ENCODE results near the gene IL20RA. TPM values are rescaled to one million over a fixed set of nuclear protein-coding genes. Genes with fewer than 3 reads are reported as not detected.

IL20RA gene
- total RNA-seq, 1 experiment from 2014 or later: 1.6 TPM

DNA sequence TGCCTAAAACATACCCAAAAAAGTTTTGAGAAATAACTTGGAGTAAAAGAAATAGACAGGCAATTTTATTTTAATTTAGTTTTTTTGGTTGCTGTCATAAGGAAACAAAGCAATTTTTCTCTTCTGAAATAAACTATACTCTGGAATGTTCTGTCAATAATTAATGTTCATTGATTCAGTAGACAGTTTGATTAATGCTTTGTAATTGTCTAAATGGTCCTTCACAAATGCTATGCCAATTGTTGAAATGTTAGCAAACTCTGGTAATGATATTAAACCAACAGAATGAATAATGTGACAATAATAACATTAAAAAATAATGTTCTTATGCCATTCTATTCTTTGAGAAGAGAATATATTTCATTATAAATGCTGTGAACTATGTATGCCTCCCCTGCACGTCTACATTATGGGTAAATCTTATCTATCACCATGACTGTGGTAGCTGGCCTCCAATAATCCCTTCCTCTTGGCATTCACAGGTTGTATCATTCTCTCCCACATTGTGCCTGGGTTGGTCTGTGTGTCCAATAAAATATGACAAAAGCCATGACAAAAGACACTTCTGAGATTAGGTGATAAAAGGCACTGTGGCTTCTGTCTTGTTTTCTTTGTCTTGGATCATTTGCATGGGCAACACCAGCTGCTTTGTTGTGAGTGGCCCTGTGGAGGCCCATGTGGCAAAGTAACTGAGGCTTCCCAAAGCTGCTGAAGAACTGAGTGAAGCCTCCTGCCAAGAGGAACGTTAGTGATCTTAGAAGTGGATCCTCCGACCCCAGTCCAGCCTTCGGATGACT is 25.1 kb downstream of the IL20RA start:
- H3K27me3 Mint-ChIP-seq (ENCODE audit: insufficient read depth, unreplicated experiment): no peaks in the 10 kb centered on the region
- H3K4me3 Mint-ChIP-seq (ENCODE audit: unreplicated experiment): no peak overlapping the region
- intact Hi-C loops (cut with micrococcal nuclease; ENCODE audit: unreplicated experiment): no loop called here
- no TSS peak for BruUV-seq (replicated peaks)
- Histone ChIP-seq H3K4me3 (ENCODE audit: low read depth, low read length) (no peak overlapping the region), H3K4me1 (peaks cover 21% of the 10 kb centered on the region), H3K9me3 (no peaks in the 10 kb centered on the region), H3K36me3 (ENCODE audit: control insufficient read depth, insufficient read depth, low read length) (no peaks in the 10 kb centered on the region), H3K27me3 (replicated peaks; ENCODE audit: control insufficient read depth, insufficient read depth, low read length) (no peaks in the 10 kb centered on the region)
- ChIA-PET POLR2A (no interaction called here), CTCF (no interaction called here)
- no peak overlapping the region for H3K27ac Mint-ChIP-seq (ENCODE audit: unreplicated experiment)
- TF ChIP-seq, protein P1, sequence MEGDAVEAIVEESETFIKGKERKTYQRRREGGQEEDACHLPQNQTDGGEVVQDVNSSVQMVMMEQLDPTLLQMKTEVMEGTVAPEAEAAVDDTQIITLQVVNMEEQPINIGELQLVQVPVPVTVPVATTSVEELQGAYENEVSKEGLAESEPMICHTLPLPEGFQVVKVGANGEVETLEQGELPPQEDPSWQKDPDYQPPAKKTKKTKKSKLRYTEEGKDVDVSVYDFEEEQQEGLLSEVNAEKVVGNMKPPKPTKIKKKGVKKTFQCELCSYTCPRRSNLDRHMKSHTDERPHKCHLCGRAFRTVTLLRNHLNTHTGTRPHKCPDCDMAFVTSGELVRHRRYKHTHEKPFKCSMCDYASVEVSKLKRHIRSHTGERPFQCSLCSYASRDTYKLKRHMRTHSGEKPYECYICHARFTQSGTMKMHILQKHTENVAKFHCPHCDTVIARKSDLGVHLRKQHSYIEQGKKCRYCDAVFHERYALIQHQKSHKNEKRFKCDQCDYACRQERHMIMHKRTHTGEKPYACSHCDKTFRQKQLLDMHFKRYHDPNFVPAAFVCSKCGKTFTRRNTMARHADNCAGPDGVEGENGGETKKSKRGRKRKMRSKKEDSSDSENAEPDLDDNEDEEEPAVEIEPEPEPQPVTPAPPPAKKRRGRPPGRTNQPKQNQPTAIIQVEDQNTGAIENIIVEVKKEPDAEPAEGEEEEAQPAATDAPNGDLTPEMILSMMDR (IDR thresholded peaks at IDR 0.05; ENCODE audit: insufficient read depth in 1 of 2, low read depth in 1 of 2, low read length in 1 of 2, severe bottlenecking in 1 of 2, unreplicated experiment in 1 of 2): no peak
- no peaks in the 10 kb centered on the region for H3K36me3 Mint-ChIP-seq (ENCODE audit: insufficient read depth, unreplicated experiment)
- DNase-seq: no peak
- no peaks in the 10 kb centered on the region for H3K9me3 Mint-ChIP-seq (ENCODE audit: unreplicated experiment)
- H3K4me1 Mint-ChIP-seq (ENCODE audit: low read depth, unreplicated experiment): peaks cover 21% of the 10 kb centered on the region

DNA sequence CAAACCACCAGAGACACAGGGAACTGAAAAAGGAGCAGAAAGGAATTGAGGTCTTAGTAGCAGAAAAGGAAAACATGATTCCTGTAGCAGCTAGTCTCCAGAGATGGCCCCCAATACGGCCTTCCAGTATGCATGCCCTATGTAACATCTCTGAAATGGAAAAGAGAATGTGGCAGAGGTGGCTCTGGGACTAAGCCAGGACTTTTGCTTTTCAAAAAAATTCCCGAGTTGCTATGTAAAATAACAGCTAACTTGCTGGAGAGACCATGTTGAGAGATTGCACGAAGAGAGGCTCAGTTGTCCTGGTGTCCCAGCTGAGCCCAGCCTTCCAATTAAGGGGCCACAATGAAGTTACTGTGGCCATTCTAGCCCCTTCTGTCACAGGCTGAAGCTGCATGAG is 27.7 kb downstream of the IL20RA start:
- intact Hi-C loops (cut with micrococcal nuclease; ENCODE audit: unreplicated experiment): no loop called here
- H3K27ac Mint-ChIP-seq (ENCODE audit: unreplicated experiment): peak overlapping the region; percentile 55
- BruUV-seq (replicated peaks): no TSS peak
- H3K4me1 ChIP-seq: peaks cover 21% of the 10 kb centered on the region
- no peak for DNase-seq
- H3K4me3 ChIP-seq (ENCODE audit: low read depth, low read length): no peak overlapping the region
- H3K9me3 Mint-ChIP-seq (ENCODE audit: unreplicated experiment): no peaks in the 10 kb centered on the region
- H3K27me3 ChIP-seq (replicated peaks; ENCODE audit: control insufficient read depth, insufficient read depth, low read length): no peaks in the 10 kb centered on the region
- no peaks in the 10 kb centered on the region for H3K9me3 ChIP-seq
- H3K4me1 Mint-ChIP-seq (ENCODE audit: low read depth, unreplicated experiment): peaks cover 14% of the 10 kb centered on the region
- H3K27me3 Mint-ChIP-seq (ENCODE audit: insufficient read depth, unreplicated experiment): no peaks in the 10 kb centered on the region
- CTCF ChIA-PET: interaction anchor here (1.1 kb wide), 1 partner anchor 77 kb away, joined by 3 read pairs; no protein-coding TSS in a partner anchor
- no peaks in the 10 kb centered on the region for H3K36me3 Mint-ChIP-seq (ENCODE audit: insufficient read depth, unreplicated experiment)
- H3K4me3 Mint-ChIP-seq (ENCODE audit: unreplicated experiment): no peak overlapping the region
- TF ChIP-seq, protein P1 (IDR thresholded peaks at IDR 0.05; ENCODE audit: insufficient read depth in 1 of 2, low read depth in 1 of 2, low read length in 1 of 2, severe bottlenecking in 1 of 2, unreplicated experiment in 1 of 2): no peak
- POLR2A ChIA-PET: no interaction called here
- no peaks in the 10 kb centered on the region for H3K36me3 ChIP-seq (ENCODE audit: control insufficient read depth, insufficient read depth, low read length)

DNA sequence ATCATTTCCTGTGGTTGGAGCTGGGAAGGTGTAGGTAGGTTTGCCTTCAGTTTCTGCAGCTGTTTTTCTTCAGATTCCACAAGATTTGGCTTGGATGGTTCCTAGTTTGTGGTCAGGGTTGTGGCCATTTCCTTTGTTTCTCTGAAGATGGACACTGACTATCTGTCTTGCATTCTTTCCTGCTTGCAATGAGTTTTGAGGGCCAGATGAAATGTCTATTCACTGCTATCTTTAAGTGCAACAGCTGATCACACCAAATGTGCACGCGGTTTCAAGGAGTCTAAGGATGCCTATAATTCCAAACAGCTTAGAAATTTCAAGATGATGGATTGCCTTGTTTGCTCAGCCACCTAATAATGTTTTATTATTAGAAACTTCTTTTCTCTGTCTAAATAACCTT is 28.4 kb downstream of the IL20RA start:
- H3K36me3 ChIP-seq (ENCODE audit: control insufficient read depth, insufficient read depth, low read length): no peaks in the 10 kb centered on the region
- ChIA-PET POLR2A (no interaction called here), CTCF (interaction anchor here (0.8 to 1.1 kb wide), 2 partner anchors 78 to 298 kb away, joined by 3 to 8 read pairs; no protein-coding TSS in a partner anchor)
- no TSS peak for BruUV-seq (replicated peaks)
- no peaks in the 10 kb centered on the region for H3K27me3 ChIP-seq (replicated peaks; ENCODE audit: control insufficient read depth, insufficient read depth, low read length)
- DNase-seq: peak in 1 of 2 experiments; percentile 39
- no peaks in the 10 kb centered on the region for H3K9me3 ChIP-seq
- TF ChIP-seq, protein P1 (IDR thresholded peaks at IDR 0.05; ENCODE audit: insufficient read depth in 1 of 2, low read depth in 1 of 2, low read length in 1 of 2, severe bottlenecking in 1 of 2, unreplicated experiment in 1 of 2): no peak
- Mint-ChIP-seq H3K4me3 (ENCODE audit: unreplicated experiment) (no peak overlapping the region), H3K9me3 (ENCODE audit: unreplicated experiment) (no peaks in the 10 kb centered on the region), H3K4me1 (ENCODE audit: low read depth, unreplicated experiment) (peaks cover 14% of the 10 kb centered on the region), H3K27ac (ENCODE audit: unreplicated experiment) (peak overlapping the region; percentile 55), H3K27me3 (ENCODE audit: insufficient read depth, unreplicated experiment) (no peaks in the 10 kb centered on the region), H3K36me3 (ENCODE audit: insufficient read depth, unreplicated experiment) (no peaks in the 10 kb centered on the region)
- H3K4me1 ChIP-seq: peaks cover 21% of the 10 kb centered on the region
- no peak overlapping the region for H3K4me3 ChIP-seq (ENCODE audit: low read depth, low read length)
- intact Hi-C loops (cut with micrococcal nuclease; ENCODE audit: unreplicated experiment): no loop called here

Data from Caco-2 (cell line).